Transverse colon (tissue), 4 donors: Measurements from ENCODE around the gene YWHAG. TPM values are rescaled to one million over a fixed set of nuclear protein-coding genes. Genes with fewer than 3 reads are reported as not detected.
A peak's percentile ranks its signal among the peaks of the same experiment; 100 is the strongest.

Source experiments
- DNase-seq: peaks from one replicate; pipeline ENCODE4 v3.0.0-alpha.2; 2019
- H3K27ac ChIP-seq, 4 donors: fragments of 200-600 bp; sonication (generic); 2 replicates each; pipeline ENCODE4 v1.5.1; 2016 to 2018; ENCODE audit warnings: inconsistent platforms in 4 of 4
- H3K27me3 ChIP-seq: fragments of 200-600 bp; sonication (generic); 2 replicates; pipeline ENCODE4 v1.5.1; 2017; ENCODE audit warnings: inconsistent platforms
- H3K36me3 ChIP-seq, 4 donors: fragments of 200-600 bp; sonication (generic); 2 replicates each; pipeline ENCODE4 v1.5.1; 2017 to 2019; ENCODE audit warnings: inconsistent platforms in 4 of 4
- H3K4me1 ChIP-seq, 4 donors: fragments of 200-600 bp; sonication (generic); 2 replicates each; pipeline ENCODE4 v1.5.1; 2017 to 2020; ENCODE audit warnings: inconsistent platforms in 4 of 4
- H3K4me3 ChIP-seq, 4 donors: fragments of 200-600 bp; sonication (generic); 1 replicate in 1 of 4; 2 replicates in 3 of 4; pipeline versions ENCODE4 v1.5.1 to v1.6.1; 2017 to 2019; ENCODE audit warnings: inconsistent platforms in 4 of 4
- H3K9me3 ChIP-seq, 2 donors: fragments of 200-600 bp; sonication (generic); 2 replicates each; pipeline ENCODE4 v1.5.1; 2017 to 2019; ENCODE audit warnings: inconsistent platforms in 2 of 2
- EP300 ChIP-seq: sonication (generic); formaldehyde crosslinking; IDR thresholded peaks from one replicate; pipeline ENCODE4 v1.6.1; 2017; ENCODE audit warnings: antibody characterized with exemption, low read depth
- POLR2A ChIP-seq: fragments of 450-650 bp; IDR thresholded peaks from one replicate; pipeline ENCODE4 v1.6.1; 2016; ENCODE audit warnings: antibody characterized with exemption, mild to moderate bottlenecking, moderate library complexity
- POLR2AphosphoS5 ChIP-seq, 3 donors: sonication (generic); formaldehyde crosslinking; IDR thresholded peaks; one replicate each; pipeline ENCODE4 v1.6.1; 2016; ENCODE audit warnings: antibody characterized with exemption in 3 of 3
- WGBS, 2 donors: methylation state at CpG; one replicate each; pipeline ENCODE4 v1.1.5; 2018; ENCODE audit warnings: low coverage in 1 of 2; 5-methylcytosine and 5-hydroxymethylcytosine counted together
- in situ Hi-C, 4 donors: fragments of 200-750 bp; cut with MboI; loops; one replicate each; pipeline versions ENCODE4 v1.15.0 to v1.15.1; 2017; ENCODE audit warnings: low sequenced_read_pairs in 3 of 4, low pct_ligation_motif_present in 1 of 4, low pct_unique_long_range_greater_than_20kb in 1 of 4
- intact Hi-C: fragments of 100-400 bp; cut with DNase I; formaldehyde crosslinking; loops from one replicate; pipeline ENCODE4 v1.15.1; 2023; ENCODE audit warnings: low total_unique reads
- total RNA-seq, 4 donors: library from RNA; depleted of rRNA; stranded (reverse); fragments of >200 nt; gene quantifications; one replicate each; pipeline ENCODE4 v1.1.0, GENCODE V29; 2016
- TF ChIP-seq, protein P1 (sequence below), 5 experiments: fragments of 200-600 bp in 3 of 5; fragments of 450-650 bp in 2 of 5; sonication (generic) in 3 of 5; IDR thresholded peaks; 1 replicate in 2 of 5; 2 replicates in 3 of 5; pipeline ENCODE4 v1.5.1; 2016 to 2017; ENCODE audit warnings: antibody characterized with exemption in 5 of 5, inconsistent platforms in 3 of 5, mild to moderate bottlenecking in 2 of 5, moderate library complexity in 1 of 5

Gene YWHAG
- total RNA-seq, 4 donors from 2014 or later: 35.9 to 71.6 (median 48.2) TPM

DNA sequence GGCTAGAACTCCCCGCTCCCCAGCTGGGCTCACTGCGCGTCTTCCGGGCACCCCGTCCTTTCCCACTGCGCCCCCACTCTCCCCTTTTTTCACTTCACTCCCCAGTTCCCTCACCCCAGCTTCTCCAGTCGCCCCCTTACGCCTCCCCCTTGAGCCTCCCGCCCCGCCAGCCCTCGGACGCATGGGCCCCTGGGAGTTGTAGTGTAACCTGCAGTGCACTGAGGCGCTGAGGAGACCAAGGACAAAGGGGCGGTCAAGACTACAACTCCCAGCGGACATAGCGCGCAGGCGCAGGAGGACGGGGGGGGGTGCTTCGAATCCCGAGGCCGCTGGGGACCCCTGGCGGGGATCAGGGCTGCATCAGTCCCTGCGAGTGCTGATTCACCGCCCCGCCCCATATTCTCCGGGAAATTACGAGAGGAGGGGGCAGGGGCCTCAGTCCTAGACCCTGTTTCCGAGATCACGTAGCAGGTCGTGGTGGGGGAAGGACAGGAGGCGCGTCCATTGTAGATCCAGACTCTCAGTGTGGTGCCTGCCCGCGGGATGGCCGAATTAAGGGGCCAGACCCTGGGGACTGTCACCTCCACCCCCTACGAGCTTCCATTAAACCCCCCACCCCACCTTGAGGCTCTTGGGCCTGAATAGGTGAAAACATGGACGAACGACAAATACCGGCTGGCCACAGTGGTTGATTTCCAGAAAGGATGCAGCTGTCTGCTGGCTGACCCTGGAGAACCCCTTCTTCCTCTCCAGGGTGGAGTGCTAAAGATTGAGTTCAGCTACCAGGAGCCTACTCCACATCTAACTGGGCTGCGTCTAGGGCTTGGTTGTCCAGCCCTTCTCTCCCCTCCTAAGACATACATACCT is 553 bp upstream of the YWHAG start:
- DNase-seq: peak; percentile 96
- intact Hi-C loops (loop anchor here (5.0 kb wide), 1 partner anchor 42 kb away; no protein-coding TSS in a partner anchor), in situ Hi-C loops (no loop called here)
- H3K27me3 ChIP-seq: no peaks in the 10 kb centered on the region
- H3K9me3 ChIP-seq: no peaks in the 10 kb centered on the region
- WGBS, 2 donors: 0 to 2% methylated on average over 2 to 28 of the region's 41 CpGs
- no peaks in the 10 kb centered on the region for H3K36me3 ChIP-seq
- H3K27ac ChIP-seq: peak overlapping the region; percentile 99 to 100 (median 100)
- peak; percentile 23 to 60 (median 58) for TF ChIP-seq POLR2AphosphoS5 (IDR thresholded peaks at IDR 0.05)
- no peak for TF ChIP-seq POLR2A
- TF ChIP-seq, protein P1, sequence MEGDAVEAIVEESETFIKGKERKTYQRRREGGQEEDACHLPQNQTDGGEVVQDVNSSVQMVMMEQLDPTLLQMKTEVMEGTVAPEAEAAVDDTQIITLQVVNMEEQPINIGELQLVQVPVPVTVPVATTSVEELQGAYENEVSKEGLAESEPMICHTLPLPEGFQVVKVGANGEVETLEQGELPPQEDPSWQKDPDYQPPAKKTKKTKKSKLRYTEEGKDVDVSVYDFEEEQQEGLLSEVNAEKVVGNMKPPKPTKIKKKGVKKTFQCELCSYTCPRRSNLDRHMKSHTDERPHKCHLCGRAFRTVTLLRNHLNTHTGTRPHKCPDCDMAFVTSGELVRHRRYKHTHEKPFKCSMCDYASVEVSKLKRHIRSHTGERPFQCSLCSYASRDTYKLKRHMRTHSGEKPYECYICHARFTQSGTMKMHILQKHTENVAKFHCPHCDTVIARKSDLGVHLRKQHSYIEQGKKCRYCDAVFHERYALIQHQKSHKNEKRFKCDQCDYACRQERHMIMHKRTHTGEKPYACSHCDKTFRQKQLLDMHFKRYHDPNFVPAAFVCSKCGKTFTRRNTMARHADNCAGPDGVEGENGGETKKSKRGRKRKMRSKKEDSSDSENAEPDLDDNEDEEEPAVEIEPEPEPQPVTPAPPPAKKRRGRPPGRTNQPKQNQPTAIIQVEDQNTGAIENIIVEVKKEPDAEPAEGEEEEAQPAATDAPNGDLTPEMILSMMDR (IDR thresholded peaks at IDR 0.05): peak; percentile 59 to 96 (median 71)
- peak; percentile 66 for TF ChIP-seq EP300
- H3K4me3 ChIP-seq: peak overlapping the region; percentile 83 to 99 (median 96)
- peaks cover 10 to 44% (median 30%) of the 10 kb centered on the region in 4 donors for H3K4me1 ChIP-seq

DNA sequence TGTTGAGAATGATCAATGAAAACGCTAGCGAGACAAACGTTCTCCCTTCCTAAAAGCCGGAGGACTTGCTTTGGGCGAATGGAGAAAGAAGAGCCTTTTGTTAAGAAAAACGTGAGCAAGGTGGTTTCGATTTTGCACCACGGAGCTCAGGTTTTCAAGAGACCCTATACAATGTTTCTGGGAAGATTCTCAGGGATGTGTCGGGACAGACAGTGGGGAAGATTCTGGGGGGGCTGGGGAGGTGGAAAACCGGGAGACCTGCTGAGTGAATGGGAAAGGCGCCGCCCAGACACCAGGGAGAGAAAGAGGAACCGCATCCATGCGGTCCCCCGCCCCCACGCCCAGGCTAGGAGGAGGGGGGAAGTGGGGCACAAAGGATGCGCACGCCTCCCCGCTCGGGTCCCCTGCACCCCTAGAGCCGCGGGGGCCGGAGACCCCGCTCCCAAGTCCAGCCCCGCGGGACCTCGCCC is 745 bp downstream of the YWHAG start:
- peaks cover 10 to 43% (median 28%) of the 10 kb centered on the region in 4 donors for H3K4me1 ChIP-seq
- TF ChIP-seq, protein P1 (IDR thresholded peaks at IDR 0.05): no peak
- TF ChIP-seq POLR2AphosphoS5 (IDR thresholded peaks at IDR 0.05): peak in 1 of 3 donors; percentile 22

DNA sequence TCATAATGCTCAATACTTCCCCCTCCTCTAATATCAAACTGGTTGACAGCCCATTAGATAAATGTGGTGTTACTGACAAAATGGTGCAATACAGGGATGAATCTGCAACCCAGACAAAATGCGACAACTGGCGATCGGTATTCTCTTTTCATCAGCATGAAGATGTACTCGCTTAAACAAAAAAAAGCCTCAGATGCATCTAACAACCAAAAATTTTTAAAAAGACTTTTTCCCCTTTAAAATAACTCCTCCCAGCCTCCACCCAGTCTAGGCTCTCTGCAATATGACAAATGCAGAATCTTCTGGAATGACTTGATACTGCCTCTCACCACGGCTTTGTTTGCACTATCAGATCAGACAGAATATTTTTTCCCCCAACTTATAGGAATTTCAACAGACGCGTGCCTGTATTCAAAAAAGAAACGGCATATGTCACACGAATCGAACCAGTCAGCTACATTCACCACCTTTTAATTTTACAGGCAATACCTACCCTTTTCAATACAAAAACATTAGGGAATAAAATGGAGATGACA is 1.2 kb downstream of the YWHAG start:
- intact Hi-C loops: loop anchor here (5.0 kb wide), 1 partner anchor 40 kb away; no protein-coding TSS in a partner anchor
- WGBS, 2 donors: 0 to 2% methylated on average over 10 of the region's 10 CpGs
- peak in 1 of 3 donors; percentile 4 for TF ChIP-seq POLR2AphosphoS5 (IDR thresholded peaks at IDR 0.05)
- TF ChIP-seq POLR2A: no peak

More for the DNA sequence above, 745 bp downstream of the YWHAG start:
- intact Hi-C loops: loop anchor here (5.0 kb wide), 1 partner anchor 41 kb away; no protein-coding TSS in a partner anchor
- no peaks in the 10 kb centered on the region for H3K27me3 ChIP-seq
- H3K27ac ChIP-seq: peak overlapping the region; percentile 99 to 100 (median 100)
- in situ Hi-C loops: no loop called here
- H3K4me3 ChIP-seq: peak overlapping the region; percentile 83 to 99 (median 96)
- no peaks in the 10 kb centered on the region for H3K9me3 ChIP-seq
- DNase-seq: peak; percentile 76
- WGBS, 2 donors: 0% methylated on average over 10 to 15 of the region's 27 CpGs
- no peaks in the 10 kb centered on the region for H3K36me3 ChIP-seq

DNA sequence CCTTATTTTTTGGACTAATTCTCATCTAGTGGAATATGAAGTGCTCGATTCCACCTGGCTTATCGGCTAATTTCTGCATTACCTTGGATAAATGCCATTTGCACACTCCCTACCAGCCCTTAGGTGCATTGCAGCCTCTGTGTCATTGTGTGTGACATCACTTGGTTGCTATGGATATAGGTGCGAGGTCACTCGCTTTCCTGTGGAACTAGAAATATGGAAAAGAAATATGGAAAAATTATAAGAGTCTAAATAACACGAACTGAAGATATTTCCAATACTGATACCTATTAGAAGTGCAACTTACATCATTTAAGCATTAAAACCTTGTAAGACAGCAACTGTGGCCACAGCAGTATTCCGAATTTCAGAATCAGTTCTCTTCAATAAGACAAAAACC is 2.0 kb downstream of the YWHAG start:
- peak; percentile 35 for DNase-seq
- no peak for TF ChIP-seq POLR2A
- TF ChIP-seq, protein P1 (IDR thresholded peaks at IDR 0.05): peak in 4 of 5 experiments; percentile 7 to 51 (median 27)
- no peak for TF ChIP-seq POLR2AphosphoS5 (IDR thresholded peaks at IDR 0.05)
- Histone ChIP-seq H3K27ac (peak overlapping the region; percentile 99 to 100 (median 100)), H3K4me3 (peak overlapping the region in 3 of 4 donors; percentile 94 to 99 (median 97)), H3K9me3 (no peaks in the 10 kb centered on the region), H3K27me3 (no peaks in the 10 kb centered on the region), H3K4me1 (peaks cover 10 to 54% (median 37%) of the 10 kb centered on the region in 4 donors), H3K36me3 (no peaks in the 10 kb centered on the region)
- intact Hi-C loops: loop anchor here (5.0 kb wide), 1 partner anchor 40 kb away; no protein-coding TSS in a partner anchor
- WGBS, 2 donors: 43 to 47% methylated on average over 4 to 6 of the region's 6 CpGs
- in situ Hi-C loops: no loop called here

More for the DNA sequence above, 1.2 kb downstream of the YWHAG start:
- Histone ChIP-seq H3K36me3 (no peaks in the 10 kb centered on the region), H3K9me3 (no peaks in the 10 kb centered on the region), H3K27ac (peak overlapping the region; percentile 99 to 100 (median 100)), H3K27me3 (no peaks in the 10 kb centered on the region), H3K4me3 (peak overlapping the region; percentile 83 to 99 (median 96)), H3K4me1 (peaks cover 10 to 48% (median 31%) of the 10 kb centered on the region in 4 donors)
- DNase-seq: no peak
- in situ Hi-C loops: no loop called here
